Ovary (tissue), 3 donors: ENCODE data around the gene RNF166.

Experiments
- CTCF ChIP-seq, 3 donors: fragments of 450-650 bp in 2 of 3; fragments of 200-600 bp in 1 of 3; IDR thresholded peaks; one replicate each; pipeline versions ENCODE4 v1.5.1 to v1.8.0; 2016 to 2022; ENCODE audit warnings: antibody characterized with exemption in 3 of 3, mild to moderate bottlenecking in 1 of 3
- EP300 ChIP-seq: sonication (generic); formaldehyde crosslinking; IDR thresholded peaks from one replicate; pipeline ENCODE4 v1.6.1; 2017; ENCODE audit warnings: antibody characterized with exemption
- POLR2A ChIP-seq: fragments of 450-650 bp; IDR thresholded peaks from one replicate; pipeline ENCODE4 v1.6.1; 2017; ENCODE audit warnings: antibody characterized with exemption, mild to moderate bottlenecking, moderate library complexity
- donor health status: DM: no; HTN: no; CAD: no.

- TF ChIP-seq EP300, result no peak
- TF ChIP-seq CTCF (IDR thresholded peaks at IDR 0.05), result no peak
- no peak for TF ChIP-seq POLR2A
Observed at GRCh38 chr16:88686062-88686438, 20.2 kb downstream of the RNF166 start.
